HepG2 (cell line): ENCODE results near the gene KISS1R. TPM values are rescaled to one million over a fixed set of nuclear protein-coding genes. Genes with fewer than 3 reads are reported as not detected.
A peak's percentile ranks its signal among the peaks of the same experiment; 100 is the strongest.

Experiments
- HHEX ChIP-seq: IDR thresholded peaks from 2 replicates; pipeline ENCODE4 v1.6.1; 2016; ENCODE audit warnings: control low read depth
- KDM5B ChIP-seq: sonication (generic); formaldehyde crosslinking; IDR thresholded peaks from 2 replicates; pipeline ENCODE4 v1.4.0; 2020; ENCODE audit warnings: missing genetic modification reagents, mild to moderate bottlenecking, borderline replicate concordance
- NCOA5 ChIP-seq: sonication (generic); formaldehyde crosslinking; IDR thresholded peaks from 2 replicates; pipeline ENCODE4 v1.4.0; 2020; ENCODE audit warnings: missing genetic modification reagents
- NCOR1 ChIP-seq: fragments of 200-600 bp; sonication (generic); IDR thresholded peaks from 2 replicates; pipeline ENCODE4 v1.7.0; 2017; ENCODE audit warnings: antibody characterized with exemption, low read length, borderline replicate concordance
- SMC3 ChIP-seq: IDR thresholded peaks from 2 replicates; pipeline ENCODE4 v1.6.1; 2011; ENCODE audit warnings: low read length, improper control_type of control experiment
- SOX5 ChIP-seq: IDR thresholded peaks from 2 replicates; pipeline ENCODE4 v1.6.1; 2016; ENCODE audit warnings: borderline replicate concordance
- ZFP41 ChIP-seq: sonication (generic); formaldehyde crosslinking; IDR thresholded peaks from 2 replicates; pipeline ENCODE4 v1.4.0; 2020; ENCODE audit warnings: mild to moderate bottlenecking, missing genetic modification reagents, borderline replicate concordance
- ZNF292 ChIP-seq: sonication (generic); formaldehyde crosslinking; IDR thresholded peaks from 2 replicates; pipeline ENCODE4 v1.8.1; 2022; ENCODE audit warnings: mild to moderate bottlenecking, low read depth, missing genetic modification reagents, borderline replicate concordance
- ZNF446 ChIP-seq: sonication (generic); formaldehyde crosslinking; IDR thresholded peaks from 2 replicates; pipeline ENCODE4 v1.5.0; 2020; ENCODE audit warnings: mild to moderate bottlenecking, missing genetic modification reagents
- ZNF598 ChIP-seq: sonication (generic); formaldehyde crosslinking; IDR thresholded peaks from 2 replicates; pipeline ENCODE4 v1.5.1; 2020; ENCODE audit warnings: mild to moderate bottlenecking, missing genetic modification reagents, borderline replicate concordance
- ZNF703 ChIP-seq: sonication (generic); formaldehyde crosslinking; IDR thresholded peaks from 2 replicates; pipeline ENCODE4 v1.5.1; 2020; ENCODE audit warnings: missing genetic modification reagents, mild to moderate bottlenecking, moderate library complexity, borderline replicate concordance
- ZNF713 ChIP-seq: sonication (generic); formaldehyde crosslinking; IDR thresholded peaks from 2 replicates; pipeline ENCODE4 v1.4.0; 2020; ENCODE audit warnings: mild to moderate bottlenecking, missing genetic modification reagents
- ZNF75D ChIP-seq: sonication (generic); formaldehyde crosslinking; IDR thresholded peaks from 2 replicates; pipeline ENCODE4 v1.8.1; 2023; ENCODE audit warnings: missing genetic modification reagents, mild to moderate bottlenecking, borderline replicate concordance
- ZNF816 ChIP-seq: sonication (generic); formaldehyde crosslinking; IDR thresholded peaks from 2 replicates; pipeline ENCODE4 v1.8.0; 2022; ENCODE audit warnings: missing genetic modification reagents, mild to moderate bottlenecking, borderline replicate concordance
- polyA plus RNA-seq, 8 experiments: library from polyadenylated mRNA; depleted of rRNA in 3 of 8; stranded (reverse) in 7 of 8; unstranded in 1 of 8; fragments of >200 nt; fragmentation: Illumina TruSeq in 4 of 8; extraction: Trizol in 4 of 8; gene quantifications; 2 replicates each; pipeline versions ENCODE4 v1.2.1 to v1.2.3, GENCODE V29; 2011 to 2016; ENCODE audit warnings: low read depth in 4 of 8, missing spikeins in 1 of 8, mixed read lengths in 1 of 8; ENCODE audit not compliant: insufficient read depth in 1 of 8
- total RNA-seq, 5 experiments: library from RNA; depleted of rRNA; stranded (reverse); fragments of >200 nt; fragmentation: Illumina TruSeq; extraction: Trizol; gene quantifications; 2 replicates each; pipeline ENCODE4 v1.2.3, GENCODE V29; 2016; ENCODE audit warnings: low read depth in 1 of 5
- TF ChIP-seq, protein P1 (sequence below): sonication (generic); formaldehyde crosslinking; IDR thresholded peaks from 2 replicates; pipeline ENCODE4 v1.5.0; 2020; ENCODE audit warnings: mild to moderate bottlenecking, missing genetic modification reagents
- TF ChIP-seq, protein P2 (sequence below): sonication (generic); formaldehyde crosslinking; IDR thresholded peaks from 2 replicates; pipeline ENCODE4 v1.4.0; 2020; ENCODE audit warnings: missing genetic modification reagents
- TF ChIP-seq, protein P3 (sequence below): sonication (generic); formaldehyde crosslinking; IDR thresholded peaks from 2 replicates; pipeline ENCODE4 v1.4.0; 2020; ENCODE audit warnings: mild to moderate bottlenecking, missing genetic modification reagents
- TF ChIP-seq, protein P4 (sequence below): sonication (generic); formaldehyde crosslinking; IDR thresholded peaks from 2 replicates; pipeline ENCODE4 v1.4.0; 2020; ENCODE audit warnings: missing genetic modification reagents
- TF ChIP-seq, protein P5 (sequence below): sonication (generic); formaldehyde crosslinking; IDR thresholded peaks from 2 replicates; pipeline ENCODE4 v1.8.0; 2022; ENCODE audit warnings: low read depth, missing genetic modification reagents

The KISS1R gene
- total and polyA plus RNA-seq, 2 of the 13 experiments (the other 11 are each of a cell fraction or from before 2014, with no cell fraction given): 1.1 to 10.2 TPM

DNA sequence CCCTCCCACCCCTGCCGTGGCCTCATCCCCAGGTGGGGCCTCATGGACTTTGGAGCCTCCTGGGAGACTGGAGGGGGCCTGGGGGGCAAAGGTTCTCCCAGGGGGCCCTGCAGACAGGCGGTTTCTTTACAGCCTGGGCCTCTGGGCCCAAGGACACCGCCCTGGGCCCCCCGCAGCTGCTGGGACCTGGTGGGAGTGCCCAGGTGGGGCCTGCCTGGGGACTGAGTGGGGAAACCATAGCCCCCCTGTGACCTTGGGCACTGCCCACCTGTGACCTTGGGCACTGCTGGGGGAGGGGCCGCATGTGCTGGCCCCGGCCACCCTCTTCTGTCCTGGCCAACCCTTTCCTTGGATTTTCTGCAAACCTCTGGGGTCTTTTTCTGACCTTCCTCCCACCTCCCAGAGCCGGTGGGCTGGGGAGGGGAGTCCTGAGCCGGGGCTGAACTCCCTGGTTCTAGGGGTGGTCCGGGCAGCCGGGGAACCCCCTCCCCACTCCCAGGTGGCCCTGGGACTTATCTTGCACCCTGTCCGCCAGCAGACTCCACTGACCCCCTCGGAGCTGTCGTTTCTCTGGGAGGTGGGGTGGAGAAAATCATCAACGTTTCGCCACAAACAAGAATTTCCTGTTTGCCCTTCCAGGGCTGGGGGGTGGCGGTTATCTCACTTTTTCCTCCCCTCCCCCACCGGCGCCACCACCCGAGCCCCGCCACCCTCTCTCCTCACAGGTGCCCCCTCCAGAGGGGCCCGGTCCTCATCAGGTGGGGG lies 35.7 kb downstream of the KISS1R start (continued):
- TF ChIP-seq ZNF446 (no peak; the same call in 1 of the 2 replicates), ZFP41 (CRISPR knock-in tag) (peak; percentile 87; the same call in 1 of the 2 replicates), ZNF598 (no peak), NCOA5 (CRISPR knock-in tag) (no peak), SMC3 (peak; percentile 38; the same call in 1 of the 2 replicates), ZNF292 (CRISPR knock-in tag) (peak; percentile 66; the same call in 1 of the 2 replicates), ZNF75D (CRISPR knock-in tag) (no peak), NCOR1 (peak; percentile 99), ZNF703 (peak; percentile 59; the same call in 1 of the 2 replicates), SOX5 (peak; percentile 81), ZNF816 (CRISPR knock-in tag) (peak; percentile 90; the same call in 1 of the 2 replicates), ZNF713 (CRISPR knock-in tag) (no peak), KDM5B (CRISPR knock-in tag) (peak; percentile 70), HHEX (CRISPR knock-in tag) (no peak)
- TF ChIP-seq, protein P1, sequence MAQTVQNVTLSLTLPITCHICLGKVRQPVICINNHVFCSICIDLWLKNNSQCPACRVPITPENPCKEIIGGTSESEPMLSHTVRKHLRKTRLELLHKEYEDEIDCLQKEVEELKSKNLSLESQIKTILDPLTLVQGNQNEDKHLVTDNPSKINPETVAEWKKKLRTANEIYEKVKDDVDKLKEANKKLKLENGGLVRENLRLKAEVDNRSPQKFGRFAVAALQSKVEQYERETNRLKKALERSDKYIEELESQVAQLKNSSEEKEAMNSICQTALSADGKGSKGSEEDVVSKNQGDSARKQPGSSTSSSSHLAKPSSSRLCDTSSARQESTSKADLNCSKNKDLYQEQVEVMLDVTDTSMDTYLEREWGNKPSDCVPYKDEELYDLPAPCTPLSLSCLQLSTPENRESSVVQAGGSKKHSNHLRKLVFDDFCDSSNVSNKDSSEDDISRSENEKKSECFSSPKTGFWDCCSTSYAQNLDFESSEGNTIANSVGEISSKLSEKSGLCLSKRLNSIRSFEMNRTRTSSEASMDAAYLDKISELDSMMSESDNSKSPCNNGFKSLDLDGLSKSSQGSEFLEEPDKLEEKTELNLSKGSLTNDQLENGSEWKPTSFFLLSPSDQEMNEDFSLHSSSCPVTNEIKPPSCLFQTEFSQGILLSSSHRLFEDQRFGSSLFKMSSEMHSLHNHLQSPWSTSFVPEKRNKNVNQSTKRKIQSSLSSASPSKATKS: no peak
- TF ChIP-seq, protein P2, sequence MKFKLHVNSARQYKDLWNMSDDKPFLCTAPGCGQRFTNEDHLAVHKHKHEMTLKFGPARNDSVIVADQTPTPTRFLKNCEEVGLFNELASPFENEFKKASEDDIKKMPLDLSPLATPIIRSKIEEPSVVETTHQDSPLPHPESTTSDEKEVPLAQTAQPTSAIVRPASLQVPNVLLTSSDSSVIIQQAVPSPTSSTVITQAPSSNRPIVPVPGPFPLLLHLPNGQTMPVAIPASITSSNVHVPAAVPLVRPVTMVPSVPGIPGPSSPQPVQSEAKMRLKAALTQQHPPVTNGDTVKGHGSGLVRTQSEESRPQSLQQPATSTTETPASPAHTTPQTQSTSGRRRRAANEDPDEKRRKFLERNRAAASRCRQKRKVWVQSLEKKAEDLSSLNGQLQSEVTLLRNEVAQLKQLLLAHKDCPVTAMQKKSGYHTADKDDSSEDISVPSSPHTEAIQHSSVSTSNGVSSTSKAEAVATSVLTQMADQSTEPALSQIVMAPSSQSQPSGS (CRISPR knock-in tag): peak; percentile 90
- TF ChIP-seq, protein P3, sequence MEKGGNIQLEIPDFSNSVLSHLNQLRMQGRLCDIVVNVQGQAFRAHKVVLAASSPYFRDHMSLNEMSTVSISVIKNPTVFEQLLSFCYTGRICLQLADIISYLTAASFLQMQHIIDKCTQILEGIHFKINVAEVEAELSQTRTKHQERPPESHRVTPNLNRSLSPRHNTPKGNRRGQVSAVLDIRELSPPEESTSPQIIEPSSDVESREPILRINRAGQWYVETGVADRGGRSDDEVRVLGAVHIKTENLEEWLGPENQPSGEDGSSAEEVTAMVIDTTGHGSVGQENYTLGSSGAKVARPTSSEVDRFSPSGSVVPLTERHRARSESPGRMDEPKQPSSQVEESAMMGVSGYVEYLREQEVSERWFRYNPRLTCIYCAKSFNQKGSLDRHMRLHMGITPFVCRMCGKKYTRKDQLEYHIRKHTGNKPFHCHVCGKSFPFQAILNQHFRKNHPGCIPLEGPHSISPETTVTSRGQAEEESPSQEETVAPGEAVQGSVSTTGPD: peak; percentile 80
- TF ChIP-seq, protein P4, sequence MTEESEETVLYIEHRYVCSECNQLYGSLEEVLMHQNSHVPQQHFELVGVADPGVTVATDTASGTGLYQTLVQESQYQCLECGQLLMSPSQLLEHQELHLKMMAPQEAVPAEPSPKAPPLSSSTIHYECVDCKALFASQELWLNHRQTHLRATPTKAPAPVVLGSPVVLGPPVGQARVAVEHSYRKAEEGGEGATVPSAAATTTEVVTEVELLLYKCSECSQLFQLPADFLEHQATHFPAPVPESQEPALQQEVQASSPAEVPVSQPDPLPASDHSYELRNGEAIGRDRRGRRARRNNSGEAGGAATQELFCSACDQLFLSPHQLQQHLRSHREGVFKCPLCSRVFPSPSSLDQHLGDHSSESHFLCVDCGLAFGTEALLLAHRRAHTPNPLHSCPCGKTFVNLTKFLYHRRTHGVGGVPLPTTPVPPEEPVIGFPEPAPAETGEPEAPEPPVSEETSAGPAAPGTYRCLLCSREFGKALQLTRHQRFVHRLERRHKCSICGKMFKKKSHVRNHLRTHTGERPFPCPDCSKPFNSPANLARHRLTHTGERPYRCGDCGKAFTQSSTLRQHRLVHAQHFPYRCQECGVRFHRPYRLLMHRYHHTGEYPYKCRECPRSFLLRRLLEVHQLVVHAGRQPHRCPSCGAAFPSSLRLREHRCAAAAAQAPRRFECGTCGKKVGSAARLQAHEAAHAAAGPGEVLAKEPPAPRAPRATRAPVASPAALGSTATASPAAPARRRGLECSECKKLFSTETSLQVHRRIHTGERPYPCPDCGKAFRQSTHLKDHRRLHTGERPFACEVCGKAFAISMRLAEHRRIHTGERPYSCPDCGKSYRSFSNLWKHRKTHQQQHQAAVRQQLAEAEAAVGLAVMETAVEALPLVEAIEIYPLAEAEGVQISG (CRISPR knock-in tag): peak; percentile 88
- TF ChIP-seq, protein P5, sequence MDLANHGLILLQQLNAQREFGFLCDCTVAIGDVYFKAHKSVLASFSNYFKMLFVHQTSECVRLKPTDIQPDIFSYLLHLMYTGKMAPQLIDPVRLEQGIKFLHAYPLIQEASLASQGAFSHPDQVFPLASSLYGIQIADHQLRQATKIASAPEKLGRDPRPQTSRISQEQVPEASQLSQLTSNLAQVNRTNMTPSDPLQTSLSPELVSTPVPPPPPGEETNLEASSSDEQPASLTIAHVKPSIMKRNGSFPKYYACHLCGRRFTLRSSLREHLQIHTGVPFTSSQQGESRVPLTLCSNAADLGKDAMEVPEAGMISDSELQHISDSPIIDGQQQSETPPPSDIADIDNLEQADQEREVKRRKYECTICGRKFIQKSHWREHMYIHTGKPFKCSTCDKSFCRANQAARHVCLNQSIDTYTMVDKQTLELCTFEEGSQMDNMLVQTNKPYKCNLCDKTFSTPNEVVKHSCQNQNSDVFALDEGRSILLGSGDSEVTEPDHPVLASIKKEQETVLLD (CRISPR knock-in tag): peak; percentile 47; the same call in 1 of the 2 replicates
